HG02852 (cell line): ENCODE measurements around the gene SYT1.
"Not testable (repeated sequence)": the region's sequence is repeated elsewhere in the genome, so short reads cannot be mapped to it uniquely, and the experiment has no call there.

ENCODE experiments used
- ATAC-seq: cut with Tn5 transposase; IDR thresholded peaks from one replicate; pipeline ENCODE4 v1.9.1; 2021; ENCODE audit warnings: mild to moderate bottlenecking, moderate library complexity; ENCODE audit not compliant: unreplicated experiment

The SYT1 gene

GRCh38 chr12:79423560-79423959 lies 559.0 kb downstream of the SYT1 start:
- ATAC-seq = no peak

GRCh38 chr12:79424109-79424721 lies 559.6 kb downstream of the SYT1 start:
- no peak for ATAC-seq

- no peak for ATAC-seq
Observed at GRCh38 chr12:79426121-79426520, 561.5 kb downstream of the SYT1 start.

GRCh38 chr12:79426744-79427143 lies 562.2 kb downstream of the SYT1 start:
- ATAC-seq = not testable (repeated sequence)

GRCh38 chr12:79433465-79434072 lies 569.0 kb downstream of the SYT1 start:
- ATAC-seq = no peak

DNA sequence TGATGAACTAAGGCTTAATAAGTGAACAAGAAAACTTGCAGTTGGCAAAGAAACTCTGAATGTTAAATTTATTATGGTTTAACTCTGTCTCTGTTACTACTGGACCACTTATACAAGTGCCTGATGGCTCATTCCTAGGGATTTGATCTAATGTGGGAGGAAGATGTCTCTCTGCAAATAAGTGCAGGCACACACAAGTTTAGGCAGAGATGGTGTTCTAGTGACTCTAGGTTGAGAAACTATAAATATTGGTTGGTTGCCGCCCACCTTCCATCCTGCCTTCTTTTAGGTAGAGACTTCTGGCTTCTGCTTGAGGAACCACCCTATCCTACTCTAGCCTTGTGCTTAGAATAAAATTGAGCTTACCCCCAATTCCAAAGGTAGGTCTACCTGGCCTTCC lies 570.0 kb downstream of the SYT1 start:
- ATAC-seq = no peak

- no peak for ATAC-seq
Observed at GRCh38 chr12:79435742-79436141, 571.2 kb downstream of the SYT1 start.

- ATAC-seq = no peak
Observed at GRCh38 chr12:79438480-79439174, 574.1 kb downstream of the SYT1 start.

DNA sequence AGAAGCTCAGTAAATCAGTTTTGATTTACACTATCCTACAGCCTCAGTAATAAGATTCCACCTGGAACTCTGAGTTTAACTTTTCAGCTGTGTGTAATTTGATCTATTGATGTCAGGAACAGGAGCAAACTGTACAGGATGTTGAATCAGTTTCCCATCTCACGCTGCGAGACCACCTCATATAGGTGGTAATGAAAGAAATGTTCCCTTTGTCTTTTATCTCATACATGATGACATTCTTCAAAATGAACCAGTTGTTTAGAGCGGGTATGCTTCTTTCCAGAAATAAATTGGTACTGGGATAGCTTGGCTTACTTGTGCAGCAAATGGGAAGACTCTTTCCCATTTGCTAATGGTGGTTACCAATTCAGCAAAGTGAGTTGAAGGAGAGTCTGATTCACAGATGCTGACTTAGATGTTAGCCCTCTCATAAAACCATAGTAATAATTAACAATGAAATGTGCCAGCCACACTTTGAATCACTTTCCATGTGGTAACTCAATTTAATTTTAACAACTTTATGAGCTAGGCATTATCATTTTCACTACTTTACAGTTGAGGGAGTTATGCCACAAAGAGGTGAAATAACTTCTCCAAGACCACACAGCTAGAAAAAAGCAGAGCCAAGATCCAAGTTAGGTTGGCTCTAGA lies 574.7 kb downstream of the SYT1 start:
- no peak for ATAC-seq

- ATAC-seq = no peak
Observed at GRCh38 chr12:79441534-79441933, 577.0 kb downstream of the SYT1 start.

DNA sequence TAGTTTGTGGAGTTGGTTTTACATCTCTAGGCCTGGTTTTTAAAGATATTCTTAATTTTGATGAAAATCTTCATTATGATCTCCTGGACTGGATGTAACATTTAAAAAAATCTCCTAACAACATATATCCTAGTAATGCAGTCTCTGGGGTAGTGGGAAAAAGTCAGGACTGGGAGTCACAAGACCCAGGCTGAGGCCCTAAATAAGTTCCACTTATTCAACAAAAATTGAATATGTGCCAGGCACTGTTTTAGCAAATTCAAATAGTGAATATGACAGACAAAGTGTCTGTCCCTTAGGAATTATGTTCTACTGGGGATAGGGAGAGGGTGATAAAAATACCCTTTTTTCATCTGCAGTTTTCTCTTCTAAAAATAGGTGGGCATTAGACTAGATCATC lies 577.8 kb downstream of the SYT1 start:
- no peak for ATAC-seq

- ATAC-seq = no peak
Observed at GRCh38 chr12:79444089-79444488, 579.5 kb downstream of the SYT1 start.

- no peak for ATAC-seq
Observed at GRCh38 chr12:79448816-79449215, 584.2 kb downstream of the SYT1 start.

DNA sequence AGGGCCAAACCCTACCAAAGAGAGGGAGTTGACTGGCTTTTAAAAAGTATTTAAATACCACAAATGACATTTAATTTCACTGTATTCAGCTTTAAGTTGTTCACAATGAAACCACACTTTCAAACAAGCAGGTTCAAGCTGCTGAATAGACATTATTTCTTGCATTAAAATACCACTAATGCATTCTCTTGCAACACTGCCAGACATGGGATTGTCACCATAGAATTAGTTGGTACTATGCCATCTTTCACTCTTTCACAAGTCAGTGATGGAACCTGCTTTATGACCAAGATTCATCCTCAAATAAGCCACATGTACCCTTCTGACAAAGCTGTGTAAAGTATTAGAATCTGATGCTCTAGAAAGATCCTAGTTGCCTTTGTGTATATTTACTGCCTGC lies 586.8 kb downstream of the SYT1 start:
- ATAC-seq = no peak

GRCh38 chr12:79451978-79452377 lies 587.4 kb downstream of the SYT1 start:
- no peak for ATAC-seq

DNA sequence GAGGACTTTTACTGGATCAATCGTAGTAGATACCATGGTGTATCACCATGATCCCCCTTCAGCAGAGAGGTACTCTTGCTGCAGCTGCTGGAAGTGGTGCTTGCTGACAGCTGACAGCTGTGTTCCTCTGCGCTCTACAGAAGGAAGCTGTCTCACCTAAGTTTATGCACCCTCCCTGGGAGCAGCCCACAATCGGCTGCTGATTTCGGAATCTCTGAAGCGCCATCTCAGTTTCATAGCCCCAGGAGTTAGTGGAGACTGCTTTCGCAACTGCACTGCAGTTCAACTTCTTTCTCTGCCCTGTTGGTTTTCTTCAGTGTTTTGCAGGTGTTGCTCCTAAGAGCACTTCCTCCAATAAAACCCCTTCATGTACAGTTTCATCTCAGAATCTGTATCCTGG lies 588.3 kb downstream of the SYT1 start:
- no peak for ATAC-seq

DNA sequence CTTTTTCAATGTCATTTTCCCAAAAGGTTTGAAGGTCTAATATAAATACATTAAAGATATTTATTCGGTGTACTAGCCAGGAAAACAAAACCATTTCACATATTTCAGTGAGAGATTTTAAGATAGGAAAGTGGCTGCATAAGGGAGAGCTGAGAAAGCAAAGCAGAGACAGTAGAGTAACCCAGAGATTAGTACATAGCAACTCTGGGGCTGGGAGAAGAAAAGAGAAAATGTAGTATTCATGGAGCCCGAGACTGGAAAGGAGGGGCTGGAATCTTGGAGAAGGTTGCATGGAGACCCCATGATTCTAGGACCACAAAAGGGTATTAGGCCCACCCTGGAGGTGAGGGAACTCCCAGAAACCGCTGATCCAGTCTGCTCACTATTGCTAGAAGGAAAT lies 589.2 kb downstream of the SYT1 start:
- no peak for ATAC-seq

GRCh38 chr12:79454338-79454843 lies 589.8 kb downstream of the SYT1 start:
- ATAC-seq = no peak

- ATAC-seq = no peak
Observed at GRCh38 chr12:79455286-79455685, 590.7 kb downstream of the SYT1 start.

- ATAC-seq = no peak
Observed at GRCh38 chr12:79482323-79482722, 617.7 kb downstream of the SYT1 start.

DNA sequence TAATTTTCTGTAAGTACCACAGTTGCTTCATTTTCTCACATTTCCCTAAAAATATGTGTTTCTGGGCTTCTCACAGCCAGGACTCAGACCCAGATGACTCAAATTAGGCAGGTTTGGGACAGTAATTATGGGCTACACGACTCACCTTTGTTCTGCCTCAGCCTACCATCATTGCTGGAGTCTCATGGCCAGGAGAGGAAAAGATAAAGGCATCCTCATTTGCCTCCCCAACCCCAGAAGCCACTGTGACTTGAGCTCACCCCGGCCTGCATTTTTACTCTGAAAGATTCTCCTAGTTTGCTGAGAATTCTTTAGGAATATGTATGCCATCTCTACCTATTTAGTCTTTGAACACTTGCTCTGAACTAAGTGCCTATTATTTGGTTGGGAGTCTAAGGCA lies 618.3 kb downstream of the SYT1 start:
- ATAC-seq = no peak

- no peak for ATAC-seq
Observed at GRCh38 chr12:79486154-79486553, 621.6 kb downstream of the SYT1 start.
